Endothelial cell (in vitro differentiated cells): Measurements from ENCODE around the gene OGFRL1. TPM values are rescaled to one million over a fixed set of nuclear protein-coding genes. Genes with fewer than 3 reads are reported as not detected.

Experiments
- DNase-seq: peaks from one replicate; pipeline ENCODE4 v3.0.0; 2021; ENCODE audit warnings: low spot score
- H3K27ac Mint-ChIP-seq: one replicate; pipeline ENCODE4 v1.8.0; 2021; ENCODE audit warnings: mixed read lengths, inconsistent platforms; ENCODE audit not compliant: unreplicated experiment
- H3K27me3 Mint-ChIP-seq: one replicate; pipeline ENCODE4 v1.8.0; 2021; ENCODE audit warnings: mild to moderate bottlenecking, moderate library complexity, mixed read lengths, inconsistent platforms; ENCODE audit not compliant: unreplicated experiment
- H3K36me3 Mint-ChIP-seq: one replicate; pipeline ENCODE4 v1.8.0; 2021; ENCODE audit warnings: mild to moderate bottlenecking, low read depth, mixed read lengths, inconsistent platforms; ENCODE audit not compliant: unreplicated experiment
- H3K4me1 Mint-ChIP-seq: one replicate; pipeline ENCODE4 v1.8.0; 2021; ENCODE audit warnings: mild to moderate bottlenecking, mixed read lengths, inconsistent platforms; ENCODE audit not compliant: unreplicated experiment
- H3K4me3 Mint-ChIP-seq: one replicate; pipeline ENCODE4 v1.8.0; 2021; ENCODE audit warnings: mild to moderate bottlenecking, mixed read lengths, inconsistent platforms; ENCODE audit not compliant: unreplicated experiment
- H3K9me3 Mint-ChIP-seq: one replicate; pipeline ENCODE4 v1.8.0; 2021; ENCODE audit warnings: mixed read lengths, inconsistent platforms; ENCODE audit not compliant: unreplicated experiment
- CTCF ChIP-seq: fragments of 200-600 bp; sonication (generic); IDR thresholded peaks from one replicate; pipeline ENCODE4 v1.5.0; 2021; ENCODE audit warnings: antibody characterized with exemption; ENCODE audit not compliant: unreplicated experiment
- total RNA-seq: library from RNA; stranded (reverse); fragmentation: NEBNext Ultra II Directional; extraction: Animal tissue kit (Norgen Biotek cat#: 25700); gene quantifications from one replicate; pipeline ENCODE4 v1.2.1, GENCODE V29; 2021; ENCODE audit not compliant: unreplicated experiment

Gene OGFRL1
- total RNA-seq, 1 donor from 2014 or later: 6.0 TPM

- no peak overlapping the region for H3K4me3 Mint-ChIP-seq
- H3K9me3 Mint-ChIP-seq: no peaks in the 10 kb centered on the region
- no peaks in the 10 kb centered on the region for H3K27me3 Mint-ChIP-seq
- TF ChIP-seq CTCF: no peak
- H3K36me3 Mint-ChIP-seq: no peaks in the 10 kb centered on the region
- DNase-seq: no peak
- H3K27ac Mint-ChIP-seq: no peak overlapping the region
- H3K4me1 Mint-ChIP-seq: no peaks in the 10 kb centered on the region
Measured at GRCh38 chr6:71346334-71346694, 57.7 kb downstream of the OGFRL1 start.

- Mint-ChIP-seq H3K27ac (no peak overlapping the region), H3K4me1 (no peaks in the 10 kb centered on the region), H3K9me3 (no peaks in the 10 kb centered on the region), H3K27me3 (no peaks in the 10 kb centered on the region), H3K36me3 (no peaks in the 10 kb centered on the region), H3K4me3 (no peak overlapping the region)
- DNase-seq: no peak
- TF ChIP-seq CTCF: no peak
Measured at GRCh38 chr6:71347119-71347518, 58.5 kb downstream of the OGFRL1 start.

- H3K9me3 Mint-ChIP-seq: no peaks in the 10 kb centered on the region
- H3K27me3 Mint-ChIP-seq: no peaks in the 10 kb centered on the region
- H3K27ac Mint-ChIP-seq: no peak overlapping the region
- H3K4me3 Mint-ChIP-seq: no peak overlapping the region
- no peaks in the 10 kb centered on the region for H3K36me3 Mint-ChIP-seq
- no peaks in the 10 kb centered on the region for H3K4me1 Mint-ChIP-seq
- DNase-seq: no peak
- peak; percentile 91 for TF ChIP-seq CTCF
Measured at GRCh38 chr6:71349395-71349794, 60.8 kb downstream of the OGFRL1 start.

GRCh38 chr6:71349976-71350615 lies 61.5 kb downstream of the OGFRL1 start:
- no peak for DNase-seq
- Mint-ChIP-seq H3K27ac (no peak overlapping the region), H3K36me3 (no peaks in the 10 kb centered on the region)

More at GRCh38 chr6:71349976-71350615, 61.5 kb downstream of the OGFRL1 start:
- Mint-ChIP-seq H3K4me1 (no peaks in the 10 kb centered on the region), H3K4me3 (no peak overlapping the region), H3K9me3 (no peaks in the 10 kb centered on the region), H3K27me3 (no peaks in the 10 kb centered on the region)
- no peak for TF ChIP-seq CTCF
